GM21717 (cell line): ENCODE measurements around the gene ZNF205.
"Not testable (repeated sequence)": the region's sequence is repeated elsewhere in the genome, so short reads cannot be mapped to it uniquely, and the experiment has no call there.

Experiments used
- ATAC-seq: cut with Tn5 transposase; IDR thresholded peaks from one replicate; pipeline ENCODE4 v1.9.1; 2021; ENCODE audit warnings: mild to moderate bottlenecking, moderate library complexity; ENCODE audit not compliant: unreplicated experiment

Gene ZNF205

GRCh38 chr16:3129137-3130131 lies 17.0 kb downstream of the ZNF205 start:
- peak; percentile 47 for ATAC-seq

GRCh38 chr16:3131755-3132377 lies 19.5 kb downstream of the ZNF205 start:
- no peak for ATAC-seq

- no peak for ATAC-seq
Observed at GRCh38 chr16:3133844-3134243, 21.5 kb downstream of the ZNF205 start.

- ATAC-seq = peak; percentile 80
Observed at GRCh38 chr16:3134338-3135125, 22.1 kb downstream of the ZNF205 start, which contains the start of gene ZNF213. Gene ZNF213 (plus strand): TSS chr16:3135029. CDS start chr16:3137281, 2,252 bp downstream.

- ATAC-seq = no peak
Observed at GRCh38 chr16:3135126-3135715, 22.8 kb downstream of the ZNF205 start.

- ATAC-seq = no peak
Observed at GRCh38 chr16:3137267-3137666, 24.9 kb downstream of the ZNF205 start.

- ATAC-seq = no peak
Observed at GRCh38 chr16:3138342-3138741, 26.0 kb downstream of the ZNF205 start.

GRCh38 chr16:3138823-3139426 lies 26.5 kb downstream of the ZNF205 start:
- ATAC-seq = no peak

GRCh38 chr16:3139561-3139960 lies 27.2 kb downstream of the ZNF205 start:
- ATAC-seq = not testable (repeated sequence)

- no peak for ATAC-seq
Observed at GRCh38 chr16:3140603-3141427, 28.4 kb downstream of the ZNF205 start.

GRCh38 chr16:3141781-3142311 lies 29.5 kb downstream of the ZNF205 start:
- no peak for ATAC-seq

GRCh38 chr16:3142327-3142726 lies 29.9 kb downstream of the ZNF205 start:
- ATAC-seq = no peak

GRCh38 chr16:3142770-3143169 lies 30.4 kb downstream of the ZNF205 start:
- no peak for ATAC-seq

GRCh38 chr16:3143189-3143588 lies 30.8 kb downstream of the ZNF205 start:
- ATAC-seq = no peak

- no peak for ATAC-seq
Observed at GRCh38 chr16:3143598-3144320, 31.4 kb downstream of the ZNF205 start.

GRCh38 chr16:3144321-3144983 lies 32.1 kb downstream of the ZNF205 start:
- no peak for ATAC-seq

GRCh38 chr16:3145151-3145550 lies 32.8 kb downstream of the ZNF205 start:
- no peak for ATAC-seq

GRCh38 chr16:3145660-3146059 lies 33.3 kb downstream of the ZNF205 start:
- no peak for ATAC-seq
